GM13976 (cell line): ENCODE measurements around the gene HECTD3.

Experiments used
- DNase-seq: peaks from one replicate; pipeline ENCODE4 v3.0.0; 2012; ENCODE audit warnings: low spot score
- in situ Hi-C: fragments of 300-500 bp; cut with MboI; formaldehyde crosslinking; loops from one replicate; pipeline ENCODE4 v1.12.0; 2022; ENCODE audit warnings: low sequenced_read_pairs, mixed read lengths, inconsistent platforms; ENCODE audit not compliant: unreplicated experiment
- TF ChIP-seq, protein P1 (sequence below): IDR thresholded peaks from 2 replicates; pipeline ENCODE4 v1.5.1; 2012; ENCODE audit warnings: borderline replicate concordance, mild to moderate bottlenecking; ENCODE audit not compliant: insufficient read depth; ENCODE audit errors: extremely low read depth, missing control alignments, control extremely low read depth

HECTD3 gene

DNA sequence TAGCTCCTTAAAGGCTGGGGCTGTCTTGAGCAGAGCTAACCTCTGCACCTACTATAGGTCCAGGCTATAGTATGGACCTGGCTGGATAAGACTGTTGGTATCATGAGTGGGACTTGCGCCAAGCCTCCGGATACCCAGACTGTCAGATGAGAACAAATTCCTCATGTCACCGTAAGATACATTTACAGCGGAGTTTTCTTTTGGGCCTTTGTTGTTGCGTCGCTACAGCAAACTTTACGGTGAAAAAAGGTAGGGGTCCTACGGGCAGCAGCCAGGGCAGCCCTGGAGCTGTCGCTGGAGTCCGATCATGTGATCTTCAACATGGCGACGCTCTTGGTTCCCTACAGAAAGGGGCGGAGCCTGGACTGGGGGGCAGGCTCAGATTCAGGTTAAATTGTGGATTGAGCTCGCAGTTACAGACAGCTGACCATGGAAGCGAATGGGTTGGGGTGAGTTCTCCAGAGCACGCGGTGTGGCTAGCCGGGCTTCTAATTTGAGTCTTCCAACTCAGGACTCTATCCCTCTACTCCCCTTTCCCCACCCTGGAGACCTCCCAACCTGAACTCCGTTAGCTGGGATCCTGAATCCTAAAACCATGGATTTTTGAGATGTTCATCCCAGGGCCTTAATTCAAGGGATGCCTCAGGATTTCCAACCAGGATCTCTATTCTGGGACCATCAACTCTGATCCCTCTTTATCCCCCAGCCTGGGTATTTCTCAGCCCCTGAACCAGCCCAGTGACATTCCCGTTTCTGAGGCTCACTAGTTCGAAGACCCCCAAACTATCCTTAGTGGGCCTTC lies 914 bp upstream of the HECTD3 start, which contains the start of gene UROD:
Gene UROD (plus strand): TSS at position 418 of the 802 bp plus-strand sequence. CDS start 12 bp downstream, at position 430.
- in situ Hi-C loops = loop anchor here (10.0 kb wide), 1 partner anchor 483 kb away; the partner anchor contains the start of gene TESK2
- TF ChIP-seq, protein P1, sequence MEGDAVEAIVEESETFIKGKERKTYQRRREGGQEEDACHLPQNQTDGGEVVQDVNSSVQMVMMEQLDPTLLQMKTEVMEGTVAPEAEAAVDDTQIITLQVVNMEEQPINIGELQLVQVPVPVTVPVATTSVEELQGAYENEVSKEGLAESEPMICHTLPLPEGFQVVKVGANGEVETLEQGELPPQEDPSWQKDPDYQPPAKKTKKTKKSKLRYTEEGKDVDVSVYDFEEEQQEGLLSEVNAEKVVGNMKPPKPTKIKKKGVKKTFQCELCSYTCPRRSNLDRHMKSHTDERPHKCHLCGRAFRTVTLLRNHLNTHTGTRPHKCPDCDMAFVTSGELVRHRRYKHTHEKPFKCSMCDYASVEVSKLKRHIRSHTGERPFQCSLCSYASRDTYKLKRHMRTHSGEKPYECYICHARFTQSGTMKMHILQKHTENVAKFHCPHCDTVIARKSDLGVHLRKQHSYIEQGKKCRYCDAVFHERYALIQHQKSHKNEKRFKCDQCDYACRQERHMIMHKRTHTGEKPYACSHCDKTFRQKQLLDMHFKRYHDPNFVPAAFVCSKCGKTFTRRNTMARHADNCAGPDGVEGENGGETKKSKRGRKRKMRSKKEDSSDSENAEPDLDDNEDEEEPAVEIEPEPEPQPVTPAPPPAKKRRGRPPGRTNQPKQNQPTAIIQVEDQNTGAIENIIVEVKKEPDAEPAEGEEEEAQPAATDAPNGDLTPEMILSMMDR = no peak
- DNase-seq = peak; percentile 94

DNA sequence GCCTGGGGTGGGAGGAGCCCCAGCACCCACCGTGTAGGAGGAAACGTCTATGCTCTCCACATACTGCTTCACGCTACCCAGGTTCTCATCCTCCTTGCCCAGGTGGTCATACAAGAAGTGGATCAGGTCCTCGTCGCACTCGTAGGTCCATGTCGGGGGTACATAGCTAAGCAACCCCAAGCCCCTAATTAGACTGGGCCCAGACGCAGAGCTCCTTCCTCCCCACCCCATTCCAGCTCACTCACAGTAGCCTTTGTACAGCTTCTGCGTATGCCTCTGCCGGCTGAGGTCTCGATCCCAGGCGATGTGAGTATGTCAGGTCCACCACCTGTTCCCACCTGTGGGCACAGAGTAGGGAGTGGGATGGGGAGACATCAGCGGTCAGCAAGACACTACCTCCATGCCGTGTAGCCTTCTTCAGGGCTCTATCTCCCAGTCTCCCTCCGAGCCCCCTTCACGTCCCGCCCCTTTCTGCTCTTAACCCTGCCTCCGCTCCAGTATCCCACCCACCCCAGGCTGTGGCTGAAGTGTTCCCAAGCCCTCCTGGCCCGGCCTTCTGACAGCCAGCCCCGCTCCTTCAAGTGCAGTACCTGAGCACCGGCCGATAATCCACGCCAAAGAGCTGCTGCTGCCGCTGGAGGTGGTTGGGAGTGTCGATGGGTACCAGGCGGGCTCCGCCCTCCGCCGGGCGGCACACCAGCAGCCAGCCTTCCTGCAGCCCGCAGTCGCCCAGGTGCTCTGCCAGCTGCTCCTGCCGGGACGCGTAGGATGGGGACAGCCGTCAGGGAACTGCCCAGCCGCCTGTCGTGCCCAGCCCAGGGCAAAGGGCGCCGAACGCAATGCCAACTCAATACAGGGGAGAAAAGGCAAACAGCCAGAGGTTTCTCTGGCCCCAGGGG lies 919 bp downstream of the HECTD3 start:
- in situ Hi-C loops = loop anchor here (10.0 kb wide), 2 partner anchors 155 to 485 kb away; partner anchors contain the start of gene TESK2
- TF ChIP-seq, protein P1 = no peak
- DNase-seq = no peak

DNA sequence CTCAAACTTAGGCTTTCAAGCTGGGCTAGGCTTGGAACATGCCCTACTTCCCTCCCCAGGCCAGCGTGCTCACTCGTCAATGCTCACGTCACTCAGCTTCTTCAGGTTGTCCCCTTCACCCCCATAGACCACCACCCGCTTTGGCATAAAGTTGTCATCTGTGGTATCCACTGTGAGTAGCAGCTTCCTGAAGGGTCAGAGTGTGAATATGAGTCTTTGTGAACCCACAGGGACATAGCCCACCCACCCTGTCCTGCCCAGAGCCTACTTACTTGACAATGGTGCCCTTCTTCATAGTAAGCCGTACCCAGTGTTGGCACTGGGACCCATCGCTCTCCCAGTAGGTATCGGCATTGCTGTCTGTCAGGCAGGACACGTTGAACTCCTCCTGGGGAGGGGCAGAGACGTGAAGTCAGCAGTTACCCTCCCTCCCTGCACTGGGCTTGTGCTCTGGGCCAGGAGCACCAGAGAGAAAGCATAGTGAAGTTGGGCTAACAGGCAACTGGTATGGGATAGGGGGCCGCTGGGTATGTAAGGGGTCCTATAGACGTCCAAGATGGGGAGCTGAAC lies 1.7 kb downstream of the HECTD3 start:
- in situ Hi-C loops = loop anchor here (10.0 kb wide), 1 partner anchor 155 kb away; no protein-coding TSS in a partner anchor
- no peak for DNase-seq
- TF ChIP-seq, protein P1 = no peak

DNA sequence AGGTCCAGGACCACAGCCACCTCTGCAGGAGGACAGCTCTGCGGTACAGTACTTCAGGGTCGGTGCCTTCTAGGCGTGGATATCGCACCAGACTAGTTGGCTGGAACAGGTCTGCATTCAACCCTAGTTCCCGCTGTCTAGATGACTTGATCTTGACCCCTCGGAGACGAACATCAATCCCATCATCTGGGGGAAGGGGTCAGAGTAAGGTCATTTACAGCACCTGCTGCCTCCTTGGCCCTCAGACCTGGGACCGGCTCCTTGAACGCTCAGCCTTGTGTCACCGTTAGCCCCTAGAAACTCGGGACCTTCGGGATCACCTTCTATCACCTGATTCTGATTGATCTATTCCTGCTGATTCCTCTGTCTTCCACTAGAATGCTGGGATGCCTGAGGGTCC lies 2.6 kb downstream of the HECTD3 start:
- no peak for DNase-seq
- TF ChIP-seq, protein P1 = no peak
- in situ Hi-C loops = loop anchor here (10.0 kb wide), 1 partner anchor 154 kb away; no protein-coding TSS in a partner anchor

DNA sequence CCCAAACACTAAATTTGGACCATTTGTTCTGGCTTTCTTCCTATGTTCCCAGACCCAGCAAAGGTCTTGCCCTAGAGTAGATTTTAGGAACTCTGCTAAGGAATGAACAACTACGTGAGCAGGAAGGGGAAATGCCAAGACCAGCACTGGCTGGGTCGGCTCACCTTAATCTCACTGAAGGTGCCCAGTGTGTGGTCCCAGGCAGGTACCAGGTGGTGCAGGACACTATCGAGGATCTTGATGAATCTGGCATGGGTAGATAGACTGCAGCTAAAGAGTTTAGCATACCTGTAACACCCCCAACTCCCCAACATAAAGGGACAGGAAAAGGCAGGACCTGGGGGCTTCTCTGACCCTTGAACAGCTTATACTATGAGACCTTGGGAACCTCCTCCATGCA lies 3.0 kb downstream of the HECTD3 start:
- in situ Hi-C loops = loop anchor here (10.0 kb wide), 1 partner anchor 153 kb away; no protein-coding TSS in a partner anchor
- DNase-seq = no peak

More for the DNA sequence above, 3.0 kb downstream of the HECTD3 start:
- TF ChIP-seq, protein P1 = no peak
